GM18909 (cell line): ENCODE measurements around the gene ZFC3H1.

Source experiments
- ATAC-seq: cut with Tn5 transposase; IDR thresholded peaks from one replicate; pipeline ENCODE4 v1.9.1; 2021; ENCODE audit warnings: mild to moderate bottlenecking; ENCODE audit not compliant: unreplicated experiment, poor library complexity

Gene ZFC3H1

DNA sequence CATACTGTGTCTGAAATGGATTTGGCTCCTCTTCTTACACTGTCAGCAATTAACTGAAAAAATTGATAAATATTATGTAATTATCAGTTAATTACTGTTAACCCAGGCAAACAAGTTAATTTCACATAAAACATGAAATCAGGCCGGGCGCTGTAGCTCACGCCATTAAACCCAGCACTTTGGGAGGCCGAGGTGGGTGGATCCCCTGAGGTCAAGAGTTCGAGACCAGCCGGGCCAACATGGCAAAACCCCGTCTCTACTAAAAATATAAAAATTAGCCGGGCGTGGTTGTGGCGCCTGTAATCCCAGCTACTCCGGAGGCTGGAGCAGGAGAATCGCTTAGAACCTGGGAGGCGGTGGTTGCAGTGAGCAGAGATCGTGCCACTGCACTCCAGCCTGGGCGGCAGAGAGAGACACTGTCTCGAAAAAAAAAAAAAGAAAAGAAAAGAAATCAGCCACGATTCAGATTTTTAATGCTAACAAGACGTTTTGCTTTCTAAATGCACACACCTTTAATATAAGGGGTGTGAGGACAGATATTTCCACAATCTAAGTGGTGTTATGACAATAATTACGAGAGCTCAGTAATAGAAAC lies 21.8 kb upstream of the ZFC3H1 start:
- ATAC-seq: no peak

DNA sequence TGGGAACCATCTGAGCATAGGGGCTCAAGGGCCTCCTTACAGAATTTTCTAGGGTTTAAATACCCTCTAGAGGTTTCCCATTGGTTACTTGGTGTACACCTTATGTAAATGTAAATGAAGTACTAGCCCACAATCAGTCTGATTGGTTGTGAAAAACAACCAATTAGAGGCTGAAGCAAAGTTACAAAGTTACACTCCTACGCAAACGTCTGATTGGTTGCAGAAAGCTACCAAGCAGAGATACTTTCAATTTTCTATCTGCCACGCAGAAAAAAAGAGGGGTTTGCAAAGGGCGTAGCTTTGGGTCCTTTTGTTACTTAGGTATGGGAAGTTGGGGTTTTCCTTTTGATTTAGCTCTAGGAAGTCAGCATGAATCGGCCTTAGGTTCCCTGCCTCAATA lies 20.4 kb upstream of the ZFC3H1 start:
- ATAC-seq: no peak

DNA sequence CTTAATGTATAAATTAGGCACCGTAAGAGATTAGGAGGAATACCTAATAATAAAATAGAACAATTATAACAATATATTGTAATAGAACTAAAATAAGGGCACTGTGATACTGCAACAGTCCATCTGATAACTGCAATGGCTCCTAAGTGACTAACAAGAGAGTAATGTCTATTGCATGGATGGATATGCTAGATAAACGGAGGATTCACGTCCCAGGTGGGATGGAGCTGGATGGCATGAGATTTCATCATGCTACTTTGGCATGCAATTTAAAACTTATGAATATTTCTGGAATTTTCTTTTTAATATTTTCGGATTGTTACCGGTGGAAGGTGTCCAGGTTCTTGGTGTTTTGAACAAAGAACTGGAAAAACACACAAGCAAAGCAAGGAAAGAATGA lies 20.0 kb upstream of the ZFC3H1 start:
- ATAC-seq: no peak

DNA sequence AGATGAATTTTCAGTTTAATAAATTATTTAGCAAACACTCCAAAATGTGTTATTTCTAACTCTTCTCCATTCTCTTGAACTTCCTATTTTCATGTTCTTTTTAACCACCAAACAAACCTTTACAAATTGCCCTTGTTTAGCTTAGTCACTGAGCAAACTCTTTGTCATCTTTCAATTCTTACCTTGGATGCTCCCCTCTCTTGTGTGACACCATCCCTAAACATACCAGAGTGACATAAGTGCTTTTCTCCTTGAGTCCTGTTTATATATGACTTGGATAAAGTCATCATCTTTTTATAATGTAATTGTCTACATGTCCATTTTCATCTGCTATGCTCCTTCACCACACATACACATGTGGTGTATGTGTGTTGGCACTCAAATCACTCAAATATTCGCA lies 18.8 kb upstream of the ZFC3H1 start:
- no peak for ATAC-seq

DNA sequence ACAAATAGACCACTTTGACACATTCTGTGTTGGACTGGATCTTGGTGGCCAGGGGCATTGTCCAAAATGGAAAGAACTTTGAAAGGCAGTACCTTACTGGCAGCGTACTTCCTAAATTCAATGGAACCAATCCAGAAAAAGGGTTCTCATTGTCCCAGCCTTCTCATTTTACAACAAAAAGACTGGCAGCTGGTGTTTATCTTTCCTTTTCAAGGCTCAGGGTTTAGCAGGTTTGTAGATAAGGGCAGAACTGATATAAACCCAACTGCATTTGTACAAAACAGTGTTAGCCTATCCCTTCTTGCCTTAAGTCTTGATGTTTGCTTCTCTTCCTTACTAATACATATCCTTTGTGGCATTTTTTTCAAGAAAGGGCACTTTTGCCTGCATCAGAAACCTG lies 8.2 kb upstream of the ZFC3H1 start:
- no peak for ATAC-seq

DNA sequence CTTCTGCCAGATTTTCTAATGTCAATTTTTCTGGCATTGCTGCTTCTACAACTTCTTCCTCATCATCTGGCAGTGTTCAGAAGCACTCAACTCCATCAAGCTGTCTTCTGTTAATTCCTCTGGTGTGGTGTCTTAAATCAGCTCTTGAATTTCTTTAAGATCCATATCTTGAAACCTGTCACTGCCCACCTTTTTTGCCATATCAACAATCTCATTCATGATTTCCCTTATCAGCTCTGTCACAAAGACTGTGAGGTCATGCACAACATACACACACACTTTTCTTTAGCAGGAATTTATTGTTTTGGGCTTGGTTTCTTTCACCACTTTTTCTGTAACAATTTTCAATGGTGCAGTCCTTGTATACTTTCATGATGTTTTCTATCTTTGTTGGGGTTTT lies 7.7 kb upstream of the ZFC3H1 start:
- no peak for ATAC-seq

DNA sequence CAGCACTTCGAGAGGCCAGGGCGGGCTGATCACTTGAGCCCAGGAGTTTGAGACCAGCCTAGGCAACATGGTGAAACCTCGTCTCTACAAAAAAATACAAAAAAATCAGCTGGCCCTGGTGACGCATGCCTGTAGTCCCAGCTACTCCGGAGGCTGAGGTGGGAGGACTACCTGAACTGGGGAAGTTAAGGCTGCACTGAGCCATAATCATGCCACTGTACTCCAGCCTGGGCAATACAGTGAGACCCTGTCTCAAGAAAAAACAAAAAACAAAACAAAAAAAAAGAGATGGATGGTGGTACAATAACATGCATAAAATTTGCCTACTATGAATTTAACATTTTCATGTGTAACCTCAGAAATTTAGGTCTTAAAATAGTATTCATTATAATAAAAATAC lies 2.6 kb upstream of the ZFC3H1 start:
- no peak for ATAC-seq

DNA sequence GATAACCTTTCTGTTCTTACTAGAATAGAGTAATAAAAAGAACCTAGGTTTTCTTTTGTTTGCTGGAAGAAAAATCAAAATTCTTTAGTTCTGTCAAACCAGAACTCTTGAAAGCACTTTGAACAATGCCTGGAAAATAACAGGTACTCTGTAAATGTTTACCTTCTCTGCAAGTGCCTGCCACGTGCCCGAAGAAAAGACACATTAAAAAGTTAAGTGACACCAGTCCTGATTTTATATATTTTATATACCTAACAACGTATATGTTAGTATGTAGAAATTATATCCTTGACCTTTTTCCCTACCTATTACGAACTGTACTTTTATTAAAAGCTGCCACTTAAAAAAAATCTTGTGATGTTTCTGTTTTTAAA lies 1.4 kb upstream of the ZFC3H1 start:
- ATAC-seq: no peak

DNA sequence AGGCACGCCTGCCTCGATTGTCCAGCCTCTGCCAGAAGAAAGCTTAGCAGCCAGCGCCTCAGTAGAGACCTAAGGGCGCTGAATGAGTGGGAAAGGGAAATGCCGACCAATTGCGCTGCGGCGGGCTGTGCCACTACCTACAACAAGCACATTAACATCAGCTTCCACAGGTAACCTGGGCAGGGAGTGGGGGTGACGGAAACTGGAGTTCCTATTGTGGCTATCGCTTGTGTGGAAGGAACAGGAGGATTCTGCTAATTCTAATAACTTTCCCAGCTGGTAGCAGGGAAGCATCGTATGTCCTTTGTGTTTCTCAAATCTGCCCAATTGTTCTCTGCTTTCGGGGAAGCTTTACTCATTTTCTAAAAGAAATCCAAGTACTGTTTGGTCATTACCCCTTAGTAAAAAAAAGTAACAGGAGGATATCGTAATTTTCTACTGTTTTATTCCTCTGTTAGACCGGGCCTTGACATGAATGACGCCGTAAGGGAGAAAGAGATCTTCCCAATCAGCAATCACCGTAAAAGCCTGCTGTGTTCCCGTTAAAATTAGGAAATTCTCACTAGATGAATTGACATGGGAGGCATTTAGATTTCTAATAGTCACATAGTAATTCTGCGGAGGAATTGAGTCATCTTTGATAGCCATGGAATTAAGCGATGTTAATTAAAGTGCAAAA lies 902 bp upstream of the ZFC3H1 start:
- ATAC-seq: peak; percentile 21

DNA sequence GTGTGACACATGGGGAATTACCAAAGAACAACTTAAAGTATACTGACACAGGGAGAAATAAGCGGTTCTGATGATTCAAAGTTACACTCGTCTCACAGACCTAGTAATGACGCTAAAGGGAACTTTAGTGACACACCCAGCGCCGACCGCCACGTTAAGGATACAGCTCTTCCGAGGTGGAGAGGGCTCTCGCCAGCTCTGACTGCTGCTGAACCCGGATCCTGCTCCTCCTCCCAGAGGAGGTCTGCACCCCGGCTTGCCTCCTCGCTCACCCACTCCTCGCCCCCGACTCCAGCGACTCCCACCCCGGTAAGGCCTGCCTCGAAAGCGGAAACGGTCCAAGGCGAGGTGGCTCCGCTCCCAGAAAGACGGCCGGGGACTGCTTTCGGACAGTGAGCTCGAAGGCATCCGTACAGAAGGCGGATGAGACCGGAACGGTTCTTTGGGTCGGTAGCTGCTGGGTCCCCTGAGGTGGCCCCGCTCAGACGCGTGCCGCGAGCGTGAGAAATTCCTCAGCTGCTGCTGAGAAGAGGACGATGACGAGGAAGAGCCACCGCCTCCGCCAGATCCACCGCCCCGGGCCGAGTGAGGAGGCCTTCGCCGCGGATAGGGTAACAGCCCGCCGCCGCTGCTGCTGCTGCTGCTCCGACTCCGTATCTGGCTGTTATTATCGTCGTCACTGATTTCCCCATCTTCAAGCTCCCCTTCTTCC lies 643 bp downstream of the ZFC3H1 start:
- ATAC-seq: peak; percentile 26

DNA sequence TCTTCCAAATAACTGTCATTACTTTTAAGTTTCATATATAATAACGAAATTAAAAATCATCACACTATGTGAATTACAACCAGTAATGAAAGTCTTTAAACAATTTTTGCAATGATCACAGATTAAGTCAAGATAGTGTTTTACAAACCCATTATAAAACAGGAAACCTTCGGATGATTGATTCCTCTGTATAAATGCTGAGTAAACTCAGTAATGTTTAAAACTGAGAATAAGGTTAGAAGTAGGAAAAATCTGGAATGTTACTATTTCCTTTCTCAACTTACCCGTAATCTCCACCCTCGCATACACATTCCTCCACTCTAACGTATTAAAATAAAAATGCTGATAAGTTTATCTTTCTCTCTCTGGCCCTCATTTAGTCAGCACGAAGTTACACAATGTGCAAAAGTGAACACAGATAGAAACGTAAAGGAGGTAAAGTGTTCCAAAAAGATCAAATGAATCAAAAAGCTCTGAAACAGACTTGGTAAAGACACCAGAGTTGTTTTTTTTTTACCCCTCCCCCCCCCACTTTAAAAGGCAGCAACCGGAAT lies 1.6 kb downstream of the ZFC3H1 start:
- no peak for ATAC-seq

DNA sequence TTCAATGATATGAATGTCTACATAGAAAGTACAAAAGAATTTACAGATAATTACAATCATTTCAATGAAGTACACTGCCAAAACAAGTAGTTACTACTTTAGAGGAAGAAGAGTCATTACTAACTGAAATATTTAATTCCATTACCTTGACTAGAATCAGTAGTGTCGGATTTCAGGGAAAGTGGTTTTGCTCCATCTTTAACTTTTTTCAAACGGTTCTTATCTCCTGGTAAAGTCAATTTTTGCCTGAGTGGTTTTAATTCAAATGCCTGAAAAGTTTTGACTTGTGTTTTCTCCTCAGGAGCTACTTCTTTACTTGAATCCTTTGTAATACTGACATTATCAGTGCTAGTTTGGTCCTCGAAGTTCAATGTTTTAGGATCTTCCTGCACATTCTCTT lies 6.9 kb downstream of the ZFC3H1 start:
- ATAC-seq: no peak

DNA sequence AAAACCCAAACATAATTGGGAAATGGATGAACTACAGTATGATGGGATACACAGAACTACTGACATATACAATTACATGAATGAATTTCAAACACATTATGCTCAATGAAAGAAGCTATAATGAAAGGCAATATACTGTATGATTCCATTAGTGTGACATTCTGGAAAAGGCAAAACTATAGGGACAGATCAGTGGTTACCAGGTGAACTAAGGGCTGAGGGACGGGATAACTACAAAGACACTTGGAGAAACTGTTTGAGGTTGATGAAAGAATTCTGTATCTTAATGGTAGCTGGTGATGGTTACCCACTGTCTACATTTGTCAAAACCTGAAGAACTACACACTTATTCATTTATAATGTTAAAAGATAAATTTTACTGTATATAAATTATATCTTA lies 7.7 kb downstream of the ZFC3H1 start:
- no peak for ATAC-seq

DNA sequence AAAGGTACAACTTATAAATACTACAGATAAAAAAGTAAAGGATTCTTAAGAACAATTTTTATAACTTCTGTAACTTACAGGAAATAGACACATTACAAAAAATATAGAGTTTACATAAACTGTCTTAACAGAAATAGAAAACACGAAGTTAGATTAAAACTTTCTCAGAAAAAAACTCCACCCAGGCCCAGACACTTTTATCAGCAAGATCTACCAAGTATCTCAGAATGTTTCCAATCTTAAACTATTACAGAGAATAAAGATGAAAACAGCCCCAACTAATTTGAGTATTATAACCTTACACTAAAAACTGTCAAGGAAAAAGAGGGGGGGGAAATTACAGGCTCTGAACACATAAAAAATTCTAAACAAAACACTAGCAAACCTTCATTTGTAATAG lies 8.2 kb downstream of the ZFC3H1 start:
- no peak for ATAC-seq

DNA sequence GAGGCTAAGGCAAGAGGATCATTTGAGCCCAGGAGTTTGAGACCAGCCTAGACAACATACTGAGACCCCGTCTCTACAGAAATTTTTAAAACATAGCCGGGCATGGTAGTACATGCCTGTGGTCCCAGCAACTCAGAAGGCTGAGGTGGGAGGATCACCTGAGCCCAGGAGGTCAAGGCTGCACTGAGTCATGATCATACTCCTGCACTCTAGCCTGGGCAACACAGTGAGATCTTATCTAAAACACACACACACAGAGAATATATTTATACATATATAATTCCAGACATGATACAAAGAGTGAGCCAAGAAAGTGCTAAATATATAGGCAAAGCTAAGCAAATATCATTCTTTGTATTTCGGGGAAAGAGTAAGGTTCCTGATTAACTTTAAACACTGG lies 9.4 kb downstream of the ZFC3H1 start:
- ATAC-seq: no peak

DNA sequence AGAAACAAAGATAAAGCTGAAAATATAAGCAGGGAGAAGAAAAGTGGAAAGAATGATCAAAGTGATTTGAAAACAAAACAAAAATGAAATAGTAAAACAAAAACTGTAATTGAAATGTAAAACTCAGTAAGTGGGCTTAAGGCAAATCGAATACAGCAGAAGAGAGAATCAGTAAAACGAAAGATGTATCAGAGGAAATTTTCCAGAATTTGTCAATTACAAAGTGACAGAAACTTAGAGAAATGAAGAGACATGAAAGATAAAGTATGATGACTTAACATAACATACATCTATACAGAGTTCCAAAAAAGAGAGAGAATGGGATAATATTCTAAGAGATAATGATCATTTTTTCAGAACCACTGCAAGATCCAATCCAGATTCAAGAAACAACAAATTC lies 10.5 kb downstream of the ZFC3H1 start:
- ATAC-seq: no peak

DNA sequence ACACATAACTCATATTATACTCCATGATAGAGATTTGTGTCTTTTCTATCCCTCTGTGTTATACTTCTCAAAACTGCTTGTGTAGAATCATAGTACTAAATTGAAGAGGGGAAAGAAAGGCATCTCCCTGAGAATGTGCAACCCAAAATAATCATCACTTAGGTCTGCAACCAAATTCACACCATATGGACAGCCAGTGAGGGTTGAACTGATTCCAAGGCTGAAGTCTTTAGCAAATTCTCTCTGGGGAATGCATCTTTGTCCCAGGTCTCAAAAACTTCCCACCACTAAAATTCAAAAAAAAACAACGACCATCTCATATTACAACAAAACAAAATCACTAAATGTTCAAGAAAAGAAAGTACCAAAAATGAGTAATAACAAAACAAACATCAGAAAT lies 11.0 kb downstream of the ZFC3H1 start:
- no peak for ATAC-seq

DNA sequence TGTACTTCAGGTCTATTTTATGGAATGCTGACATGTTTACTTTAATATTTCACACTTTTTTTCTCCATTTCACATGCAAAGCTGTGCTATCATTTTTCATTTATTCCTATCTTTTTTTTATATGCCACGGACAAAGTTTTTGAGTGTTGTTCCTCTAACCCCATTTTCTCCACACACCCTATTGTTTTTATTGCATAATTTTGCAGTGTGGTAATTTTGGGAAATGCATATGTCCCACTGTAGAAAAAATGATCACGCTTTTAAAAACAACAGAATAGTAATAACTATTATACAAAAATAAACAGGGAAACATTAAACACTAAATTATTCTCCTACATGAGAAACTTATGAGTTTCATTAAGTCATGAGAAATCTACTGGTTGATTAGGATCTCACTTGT lies 14.2 kb downstream of the ZFC3H1 start:
- ATAC-seq: no peak

DNA sequence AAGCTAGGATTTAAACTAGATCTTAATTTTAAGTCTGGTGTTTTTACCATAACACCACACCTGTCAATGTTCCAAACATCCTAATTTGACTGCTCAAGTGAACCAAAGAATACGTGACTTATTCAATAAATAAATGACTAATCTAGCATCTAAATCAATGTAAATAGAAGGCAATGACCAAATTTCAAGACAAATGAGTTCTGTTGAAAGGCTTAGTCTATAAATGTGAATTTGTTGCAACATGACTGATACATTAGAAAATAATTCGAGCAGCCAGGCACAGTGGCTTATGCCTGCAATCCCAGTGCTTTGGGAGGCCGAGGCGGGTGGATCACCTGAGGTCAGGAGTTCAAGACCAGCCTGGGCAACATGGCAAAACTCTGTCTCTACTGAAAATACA lies 15.1 kb downstream of the ZFC3H1 start:
- no peak for ATAC-seq

DNA sequence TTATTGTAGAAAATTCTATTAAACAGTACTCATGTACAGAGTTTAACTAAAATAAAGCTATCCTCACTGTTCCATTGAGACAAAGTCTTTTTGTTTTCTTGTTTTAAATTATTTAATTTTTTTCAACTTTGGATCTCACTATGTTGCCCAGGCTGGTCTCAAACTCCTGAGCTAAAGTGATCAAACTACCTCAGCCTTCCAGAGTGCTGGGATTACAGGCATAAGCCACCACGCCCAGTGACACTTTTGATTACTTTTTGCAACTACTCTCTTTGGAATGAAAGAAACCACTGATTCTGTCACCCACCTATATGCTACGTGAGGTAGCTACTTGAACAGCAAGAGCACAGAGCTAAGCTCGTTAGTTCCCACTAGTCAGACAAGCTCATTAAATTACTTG lies 17.1 kb downstream of the ZFC3H1 start:
- ATAC-seq: no peak

DNA sequence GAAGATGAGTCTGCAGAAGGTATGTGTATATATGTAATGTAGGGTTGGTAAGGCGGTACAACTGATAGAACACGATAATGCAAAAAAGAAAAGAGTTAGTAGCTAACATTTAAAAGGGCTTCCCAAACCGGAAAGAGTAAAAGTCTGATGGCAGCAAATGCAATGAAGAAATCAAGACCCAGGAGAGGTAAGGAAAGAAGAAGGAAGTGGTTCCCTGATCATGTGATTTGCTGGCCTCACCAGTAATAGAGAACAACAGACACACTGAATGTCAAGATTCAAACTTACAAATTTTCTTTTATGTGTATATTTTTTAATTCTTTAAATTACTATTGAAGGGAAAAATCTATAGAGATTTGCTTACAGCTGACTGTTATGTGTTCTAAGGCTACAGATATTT lies 18.4 kb downstream of the ZFC3H1 start:
- ATAC-seq: no peak

DNA sequence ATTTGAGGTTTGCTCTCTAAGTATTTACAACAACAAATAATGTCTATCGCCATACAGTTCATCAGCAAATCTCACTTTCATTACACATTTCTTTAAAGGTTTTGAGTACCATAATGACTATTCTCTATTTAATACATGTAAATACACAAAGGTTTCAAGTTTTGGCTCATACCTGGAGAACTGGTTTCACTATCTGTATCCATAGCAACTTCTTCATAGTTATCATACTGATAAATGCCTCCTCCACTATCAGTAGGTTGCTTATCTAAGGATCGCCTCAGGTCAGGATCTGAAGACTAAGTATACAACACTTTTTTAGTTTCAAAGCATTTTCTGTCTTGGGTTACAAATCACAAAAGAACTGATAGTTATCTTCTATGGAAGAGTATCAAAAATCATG lies 21.4 kb downstream of the ZFC3H1 start:
- no peak for ATAC-seq
